ENCODE measurements around the gene CD63.

Gene CD63

DNA sequence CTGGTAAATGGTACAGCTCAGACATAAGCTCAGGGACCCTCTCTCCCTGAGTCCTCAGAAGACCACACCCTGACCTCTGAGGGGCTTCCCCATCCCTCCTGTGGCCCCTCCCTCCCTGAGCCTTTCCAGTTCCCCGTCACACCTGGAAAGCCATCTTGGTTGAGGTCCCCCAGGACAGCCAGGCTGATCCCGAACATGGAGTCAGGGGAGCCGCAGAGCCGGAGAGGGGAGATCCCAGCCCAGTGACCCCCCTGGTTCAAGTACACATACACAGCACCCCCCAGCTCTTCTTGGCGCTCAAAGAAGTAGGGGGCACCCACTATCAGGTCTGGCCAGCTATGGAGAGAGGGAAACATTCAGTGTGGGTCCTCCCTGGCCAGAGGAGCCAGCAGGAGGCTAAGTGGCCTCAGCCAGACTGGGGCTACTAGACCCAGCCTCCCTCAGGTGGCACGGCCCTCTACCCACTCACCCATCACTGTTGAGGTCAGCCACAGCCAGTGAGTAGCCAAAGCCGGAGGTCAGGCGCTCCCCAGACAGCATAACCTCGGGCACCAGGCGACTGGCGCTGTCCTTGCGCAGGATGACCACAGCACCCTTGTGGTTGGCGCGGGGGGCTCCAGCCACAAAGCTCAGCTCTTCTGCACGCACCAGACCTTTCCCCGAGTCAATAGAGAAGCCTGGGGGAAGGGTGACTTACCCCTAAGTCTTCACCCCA lies 30.4 kb downstream of the CD63 start:
- peak in 3 of 42 donors; percentile 6 to 40 (median 10) for DNase-seq

GRCh38 chr12:55697686-55698085 lies 31.1 kb downstream of the CD63 start:
- peak in 4 of 42 donors; percentile 3 to 10 (median 6) for DNase-seq
- intact Hi-C loops (cut with DNase I), result no loop called here

More for the DNA sequence above, 30.4 kb downstream of the CD63 start:
- intact Hi-C loops (cut with DNase I), result no loop called here

DNA sequence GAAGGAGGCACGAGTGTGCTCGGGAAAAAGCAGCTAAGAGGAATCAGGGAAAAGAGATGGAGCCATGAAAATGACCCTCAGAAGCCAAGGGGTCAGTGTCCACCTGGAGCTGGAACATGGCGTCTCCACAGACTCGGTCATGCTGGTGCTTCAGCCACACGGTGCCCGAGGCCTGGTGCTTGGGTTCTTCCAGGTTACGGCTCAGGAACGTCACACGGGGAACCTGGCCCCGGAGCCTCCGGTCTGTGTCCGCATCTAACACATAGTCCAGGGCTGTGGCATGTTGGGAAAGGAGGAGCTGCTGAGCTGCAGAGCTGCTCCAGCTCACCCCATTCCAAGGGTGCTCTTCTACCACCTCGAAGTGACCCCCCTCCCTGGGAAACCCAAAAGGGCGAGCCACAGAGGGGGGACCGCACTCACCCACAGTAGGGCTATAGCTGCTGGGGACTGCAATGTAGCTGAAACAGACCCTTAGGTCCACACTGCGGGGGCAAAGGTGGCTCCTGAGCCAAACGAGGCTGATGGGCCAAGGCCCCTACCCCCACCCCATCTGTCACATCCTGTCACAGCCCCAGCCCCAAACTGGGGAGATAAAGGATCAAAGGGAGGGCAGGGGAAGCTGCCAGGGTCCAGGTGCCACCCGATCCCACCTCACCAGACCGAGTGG lies 31.9 kb downstream of the CD63 start:
- peak in 4 of 42 donors; percentile 9 to 17 (median 10) for DNase-seq
- intact Hi-C loops (cut with DNase I), result no loop called here

- no peak for DNase-seq
- intact Hi-C loops (cut with DNase I), result no loop called here
Measured at GRCh38 chr12:55696141-55696540, 32.7 kb downstream of the CD63 start.

DNA sequence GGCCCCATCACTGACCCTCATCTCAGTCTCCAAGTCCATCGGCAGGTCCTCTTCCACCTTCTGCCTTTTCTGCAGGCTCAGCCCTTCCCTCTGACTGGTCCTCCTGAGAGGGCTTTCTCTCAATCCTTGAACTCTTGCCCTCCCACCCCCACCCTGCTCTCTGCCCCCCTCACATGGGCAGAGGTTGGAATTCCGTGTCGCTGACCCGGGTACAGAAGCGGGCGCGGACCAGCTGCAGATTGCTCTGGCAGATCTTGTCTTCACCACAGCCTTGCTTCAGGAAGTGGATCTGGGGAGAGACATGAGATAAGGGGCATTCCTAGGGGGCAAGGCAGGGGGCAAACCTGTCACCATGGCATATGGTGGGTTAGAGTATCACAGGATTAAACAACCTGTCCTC lies 33.5 kb downstream of the CD63 start:
- intact Hi-C loops (cut with DNase I), result no loop called here
- DNase-seq, result peak in 1 of 42 donors; percentile 2

DNA sequence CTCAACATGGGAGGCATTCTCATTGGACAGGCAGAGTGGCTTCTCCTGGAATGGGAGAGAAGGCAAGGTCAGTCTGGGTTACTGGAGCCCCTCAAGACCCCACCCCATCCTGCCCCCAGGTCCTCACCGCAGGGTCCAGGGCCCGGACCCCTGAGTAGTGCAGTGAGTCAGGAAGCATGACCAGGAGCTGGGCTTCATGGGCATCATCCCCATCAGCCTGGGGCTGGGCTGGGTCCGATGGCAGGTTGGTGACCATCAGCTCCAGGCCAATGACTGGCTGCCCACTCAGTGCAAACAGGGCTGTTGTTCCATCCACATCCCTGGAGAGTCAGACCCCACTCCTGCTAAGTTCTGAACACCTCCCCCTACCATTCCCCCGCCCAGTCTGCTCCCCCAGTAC lies 34.2 kb downstream of the CD63 start:
- intact Hi-C loops (cut with DNase I), result no loop called here
- peak in 1 of 42 donors; percentile 3 for DNase-seq

DNA sequence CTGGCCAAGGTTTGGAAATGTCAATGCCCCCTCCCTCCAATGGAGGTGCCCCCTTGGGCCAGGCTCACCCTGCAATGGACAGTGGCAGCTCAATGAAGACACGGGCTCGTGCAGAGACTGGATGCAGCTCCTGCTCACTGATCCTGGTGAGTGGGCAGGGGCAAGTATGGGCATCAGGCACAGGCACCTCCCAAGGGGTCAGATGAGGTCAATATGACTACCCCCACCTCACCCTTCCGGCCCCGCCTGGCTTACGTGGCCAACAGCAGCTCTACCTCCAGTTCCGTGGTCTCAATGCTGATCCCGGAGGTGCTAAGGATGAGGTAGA lies 34.7 kb downstream of the CD63 start:
- intact Hi-C loops (cut with DNase I), result no loop called here
- DNase-seq, result peak in 2 of 42 donors; percentile 8 to 16

DNA sequence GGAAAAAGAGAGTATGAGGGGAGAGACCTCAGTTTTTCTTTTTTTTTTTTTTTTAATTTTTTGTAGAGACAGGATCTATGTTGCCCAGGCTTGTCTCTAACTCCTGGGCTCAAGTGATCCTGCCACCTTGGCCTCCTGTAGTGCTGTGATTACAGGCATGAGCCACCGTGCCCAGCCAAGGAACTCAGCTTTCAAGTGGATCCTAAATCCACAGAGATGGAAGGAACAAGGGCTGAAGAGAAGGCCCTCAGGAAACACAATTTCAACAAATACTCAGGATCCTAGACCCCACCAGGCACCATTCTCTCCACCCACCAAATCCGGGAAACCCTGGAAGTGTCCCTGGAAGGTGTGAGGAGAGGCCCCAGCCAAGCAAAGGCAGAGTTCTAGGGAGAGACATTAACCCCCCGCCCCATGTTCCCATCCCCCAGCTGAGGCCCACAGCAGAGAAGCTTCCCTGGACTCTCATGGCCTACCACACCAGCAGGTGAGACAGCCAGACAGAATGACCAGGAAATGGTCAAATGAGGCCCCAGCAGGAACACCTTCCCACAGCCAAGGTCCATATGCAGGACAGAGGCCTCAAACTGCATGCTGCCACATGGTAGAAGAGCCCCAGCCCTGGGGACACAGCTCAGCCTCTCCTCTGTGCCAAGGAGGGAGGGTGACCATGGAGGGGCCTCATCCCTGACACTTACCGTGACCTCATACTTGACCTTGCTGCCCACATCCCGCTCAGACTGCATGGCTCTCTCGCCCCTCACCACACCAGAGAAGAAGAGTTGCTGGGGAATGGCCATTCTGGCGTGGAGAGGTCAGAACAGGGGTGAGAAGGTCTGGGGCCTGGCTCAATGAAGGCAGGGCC lies 35.3 kb downstream of the CD63 start:
- peak in 1 of 42 donors; percentile 8 for DNase-seq
- intact Hi-C loops (cut with DNase I), result no loop called here

DNA sequence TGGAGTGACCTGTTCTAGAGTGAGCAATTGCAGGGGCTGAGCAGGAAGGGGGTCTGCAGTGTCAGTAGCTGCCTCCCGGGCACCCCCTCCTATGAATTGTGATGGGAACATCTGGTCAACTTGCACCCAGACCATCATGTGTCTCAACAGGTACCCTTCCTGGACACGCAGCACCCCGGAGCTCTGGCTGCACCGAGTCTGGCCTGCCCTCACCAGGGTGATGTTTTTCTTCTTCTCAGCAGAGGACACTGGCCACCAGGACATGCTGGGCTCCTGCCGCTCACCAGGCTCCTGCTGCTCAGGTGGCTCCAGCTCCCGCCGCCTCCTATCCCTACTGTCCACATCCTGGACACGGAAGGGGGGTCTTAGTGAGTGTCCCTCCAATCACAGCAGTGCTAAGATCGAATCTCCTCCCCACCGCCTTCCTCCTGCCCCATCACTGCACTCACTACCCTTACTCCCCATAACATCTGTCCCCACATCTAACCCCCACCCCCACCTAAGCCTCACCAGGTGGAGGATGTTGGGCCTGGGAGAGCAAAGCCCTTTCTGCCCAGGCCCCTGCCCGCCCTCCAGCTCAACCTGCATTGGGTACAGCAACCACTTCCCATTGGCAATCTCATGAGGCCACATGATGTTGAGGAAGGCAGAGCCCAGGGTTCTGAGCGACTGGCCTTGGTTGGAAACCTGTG lies 36.0 kb downstream of the CD63 start:
- peak in 1 of 42 donors; percentile 8 for DNase-seq
- intact Hi-C loops (cut with DNase I), result no loop called here

GRCh38 chr12:55688716-55689655 lies 39.8 kb downstream of the CD63 start:
- DNase-seq, result peak in 1 of 42 donors; percentile 42
- intact Hi-C loops (cut with DNase I), result no loop called here

- DNase-seq, result peak in 1 of 42 donors; percentile 25
- intact Hi-C loops (cut with DNase I), result no loop called here
Measured at GRCh38 chr12:55687746-55688145, 41.1 kb downstream of the CD63 start.

- DNase-seq, result no peak
- intact Hi-C loops (cut with DNase I), result no loop called here
Measured at GRCh38 chr12:55686366-55687010, 42.3 kb downstream of the CD63 start.

DNA sequence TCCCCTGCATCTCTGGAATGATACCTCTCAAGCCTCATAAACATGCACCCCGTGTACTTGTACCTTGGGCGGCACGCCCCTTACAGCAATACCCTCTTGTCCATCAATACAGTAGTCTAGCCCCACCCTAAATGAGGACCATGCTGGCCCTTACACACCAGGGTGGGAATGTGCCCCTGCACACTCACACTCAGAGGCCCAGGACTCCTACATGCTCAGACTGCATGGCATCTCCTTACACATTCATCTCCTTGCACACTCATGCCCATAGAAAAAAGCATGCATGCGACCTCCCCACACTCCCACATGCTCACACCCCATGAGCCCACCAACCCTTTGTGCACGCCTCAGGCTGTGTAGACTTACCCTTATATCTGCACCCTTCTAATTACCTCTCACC lies 43.1 kb downstream of the CD63 start:
- intact Hi-C loops (cut with DNase I), result no loop called here
- DNase-seq, result no peak

GRCh38 chr12:55684761-55685370 lies 43.9 kb downstream of the CD63 start:
- intact Hi-C loops (cut with DNase I), result no loop called here

DNA sequence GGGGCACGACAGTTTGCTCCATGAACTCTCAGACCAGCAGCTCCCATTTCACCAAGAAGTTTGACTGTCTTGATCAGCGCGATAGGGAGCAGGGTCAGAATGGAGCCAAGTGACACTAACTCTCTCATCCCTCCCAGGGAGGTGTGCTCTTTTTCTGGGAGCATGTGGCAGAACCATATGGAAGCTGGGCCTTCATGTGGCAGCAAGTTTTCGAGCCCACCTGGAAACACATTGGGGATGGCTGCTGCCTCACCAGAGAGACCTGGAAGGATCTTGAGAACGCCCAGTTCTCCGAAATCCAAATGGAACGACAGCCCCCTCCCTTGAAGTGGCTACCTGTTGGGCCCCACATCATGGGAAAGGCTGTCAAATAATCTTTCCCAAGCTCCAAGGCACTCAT lies 45.1 kb downstream of the CD63 start:
- peak in 1 of 42 donors; percentile 23 for DNase-seq
- intact Hi-C loops (cut with DNase I), result no loop called here

More at GRCh38 chr12:55684761-55685370, 43.9 kb downstream of the CD63 start:
- peak in 1 of 42 donors; percentile 28 for DNase-seq

DNA sequence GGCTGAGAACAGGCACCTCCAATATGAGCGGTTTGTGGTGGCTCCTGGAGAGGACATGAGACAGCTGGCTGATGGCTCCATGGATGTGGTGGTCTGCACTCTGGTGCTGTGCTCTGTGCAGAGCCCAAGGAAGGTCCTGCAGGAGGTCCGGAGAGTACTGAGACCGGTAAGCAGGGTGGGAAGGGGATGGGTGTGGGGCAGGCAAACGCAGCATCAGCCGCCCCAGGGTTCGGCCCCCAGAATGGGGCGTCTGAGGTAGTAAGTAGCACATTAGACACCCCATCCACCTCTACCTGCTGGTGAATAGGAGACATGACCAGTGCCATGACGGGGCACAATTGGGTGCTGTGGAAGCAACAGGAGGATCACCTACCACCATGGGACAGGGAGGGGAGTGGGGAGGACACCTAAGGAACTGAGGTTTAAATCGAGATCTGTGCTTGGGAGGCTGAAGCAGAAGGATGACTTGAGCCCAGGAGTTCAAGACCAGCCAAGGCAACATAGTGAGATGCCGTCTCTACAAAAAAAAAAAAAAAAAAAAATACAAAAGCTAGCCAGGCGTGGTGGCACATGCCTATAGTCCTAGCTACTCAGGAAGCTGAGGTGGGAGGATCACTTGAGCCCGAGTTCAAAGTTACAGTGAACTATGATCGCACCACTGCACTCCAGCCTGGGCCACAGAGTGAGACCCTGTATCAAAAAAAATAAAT lies 46.6 kb downstream of the CD63 start:
- peak in 1 of 42 donors; percentile 30 for DNase-seq
- intact Hi-C loops (cut with DNase I), result no loop called here
